A673 (cell line): ENCODE results near the gene CASQ2. TPM values are rescaled to one million over a fixed set of nuclear protein-coding genes. Genes with fewer than 3 reads are reported as not detected.

Source experiments
- BruUV-seq: library from RNA; stranded (reverse); fragments of 400-500 nt; replicated peaks from 2 replicates; lab custom pipeline; 2021; lab: Mats Ljungman, UMichigan
- CTCF ChIA-PET: fragments of 300-600 bp; sonication (Branson Sonifier 250); formaldehyde crosslinking; loops from one replicate; lab custom pipeline; 2022; ENCODE audit warnings: antibody characterized with exemption; lab: Charles Lee
- POLR2A ChIA-PET: fragments of 300-600 bp; sonication (Branson Sonifier 250); formaldehyde crosslinking; loops from one replicate; lab custom pipeline; 2022; ENCODE audit warnings: antibody characterized with exemption; ENCODE audit not compliant: low non-redundant PET; lab: Charles Lee
- DNase-seq: peaks from one replicate; pipeline ENCODE4 v3.0.0-alpha.2; 2015; ENCODE audit warnings: low spot score
- H3K27ac ChIP-seq: fragments of 200-600 bp; sonication (generic); 2 replicates; pipeline ENCODE4 v1.5.1; 2016; ENCODE audit warnings: mixed run types, low read depth, mild to moderate bottlenecking, mixed read lengths, antibody characterized with exemption, low read length; ENCODE audit not compliant: poor library complexity, severe bottlenecking
- H3K27me3 ChIP-seq: fragments of 200-600 bp; sonication (generic); replicated peaks from 2 replicates; pipeline ENCODE4 v1.6.1; 2017; ENCODE audit warnings: mixed run types, low read depth, mild to moderate bottlenecking, mixed read lengths, antibody characterized with exemption, low read length; ENCODE audit not compliant: insufficient read depth, poor library complexity
- H3K36me3 ChIP-seq: fragments of 200-600 bp; sonication (generic); 2 replicates; pipeline ENCODE4 v1.6.1; 2016; ENCODE audit warnings: mixed run types, mild to moderate bottlenecking, mixed read lengths, antibody characterized with exemption, low read length; ENCODE audit not compliant: insufficient read depth, poor library complexity, severe bottlenecking
- H3K4me1 ChIP-seq: fragments of 200-600 bp; sonication (generic); 2 replicates; pipeline ENCODE4 v1.6.1; 2017; ENCODE audit warnings: mixed run types, mild to moderate bottlenecking, mixed read lengths, antibody characterized with exemption, low read length; ENCODE audit not compliant: insufficient read depth, poor library complexity, severe bottlenecking
- H3K4me3 ChIP-seq: fragments of 200-600 bp; sonication (generic); 2 replicates; pipeline ENCODE4 v1.5.1; 2016; ENCODE audit warnings: low read depth, mixed run types, mild to moderate bottlenecking, mixed read lengths, low read length; ENCODE audit not compliant: poor library complexity, severe bottlenecking
- H3K9me3 ChIP-seq: fragments of 200-600 bp; sonication (generic); 2 replicates; pipeline ENCODE4 v1.6.1; 2016; ENCODE audit warnings: mixed run types, low read depth, mild to moderate bottlenecking, mixed read lengths, antibody characterized with exemption, low read length; ENCODE audit not compliant: poor library complexity, severe bottlenecking
- CTCF ChIP-seq: fragments of 300-800, 200-600 bp; sonication (generic); conservative IDR thresholded peaks from 2 replicates; pipeline ENCODE4 v1.5.1; 2017; ENCODE audit warnings: low read depth, mild to moderate bottlenecking, antibody characterized with exemption, low read length, moderate library complexity, mixed read lengths
- EZH2 ChIP-seq: fragments of 200-600 bp; sonication (generic); IDR thresholded peaks from 2 replicates; pipeline ENCODE4 v1.6.1; 2017; ENCODE audit warnings: borderline replicate concordance, low read depth, mild to moderate bottlenecking, mixed read lengths, antibody characterized with exemption, low read length; ENCODE audit not compliant: poor library complexity, severe bottlenecking
- intact Hi-C: fragments of 100-400 bp; cut with micrococcal nuclease; formaldehyde crosslinking; loops from one replicate; pipeline ENCODE4 v1.10.0; 2022; ENCODE audit not compliant: unreplicated experiment
- total RNA-seq: library from RNA; stranded (reverse); gene quantifications from 2 replicates; pipeline ENCODE4 v1.2.3, GENCODE V29; 2021

CASQ2 gene
- total RNA-seq, 1 experiment from 2014 or later = 0.52 TPM

GRCh38 chr1:115665319-115666096, 103.0 kb downstream of the CASQ2 start:
- no peak for TF ChIP-seq EZH2
- TF ChIP-seq CTCF = no peak
- intact Hi-C loops = no loop called here
- DNase-seq = no peak
- peaks cover 25% of the 10 kb centered on the region for H3K36me3 ChIP-seq
- H3K9me3 ChIP-seq = no peaks in the 10 kb centered on the region
- no TSS peak for BruUV-seq
- no peaks in the 10 kb centered on the region for H3K4me1 ChIP-seq
- no peaks in the 10 kb centered on the region for H3K27me3 ChIP-seq
- H3K4me3 ChIP-seq = no peak overlapping the region
- ChIA-PET CTCF (no interaction called here), POLR2A (no interaction called here)
- no peak overlapping the region for H3K27ac ChIP-seq

GRCh38 chr1:115661157-115661556, 107.4 kb downstream of the CASQ2 start:
- ChIA-PET CTCF (no interaction called here), POLR2A (no interaction called here)
- intact Hi-C loops = no loop called here
- no peak for DNase-seq
- no TSS peak for BruUV-seq
- Histone ChIP-seq H3K27me3 (no peaks in the 10 kb centered on the region), H3K4me1 (no peaks in the 10 kb centered on the region), H3K36me3 (peaks cover 11% of the 10 kb centered on the region), H3K27ac (no peak overlapping the region), H3K9me3 (no peaks in the 10 kb centered on the region), H3K4me3 (no peak overlapping the region)
- no peak for TF ChIP-seq CTCF
- no peak for TF ChIP-seq EZH2

- intact Hi-C loops = no loop called here
- Histone ChIP-seq H3K4me3 (no peak overlapping the region), H3K4me1 (no peaks in the 10 kb centered on the region), H3K27me3 (no peaks in the 10 kb centered on the region), H3K9me3 (no peaks in the 10 kb centered on the region), H3K27ac (no peak overlapping the region), H3K36me3 (peaks cover 11% of the 10 kb centered on the region)
- POLR2A ChIA-PET = no interaction called here
- BruUV-seq = no TSS peak
- TF ChIP-seq EZH2 = no peak
- no peak for TF ChIP-seq CTCF
- no peak for DNase-seq
- CTCF ChIA-PET = no interaction called here
Observed at GRCh38 chr1:115660151-115660550, 108.4 kb downstream of the CASQ2 start.
